IMR-90 (cell line): ENCODE data around the gene MED12L. TPM values are rescaled to one million over a fixed set of nuclear protein-coding genes. Genes with fewer than 3 reads are reported as not detected.
A peak's percentile ranks its signal among the peaks of the same experiment; 100 is the strongest.

Source experiments
- ATAC-seq: fragments of 200-7000 bp; cut with Tn5 transposase; 2 replicates; pipeline ENCODE4 v1.9.1; 2020; ENCODE audit warnings: low read depth, mild to moderate bottlenecking, moderate library complexity
- BruUV-seq: library from RNA; stranded (reverse); fragments of 400-500 nt; replicated peaks from 2 replicates; lab custom pipeline; 2021; lab: Mats Ljungman, UMichigan
- CTCF ChIA-PET: fragments of 300-600 bp; formaldehyde crosslinking; extraction: SDS; loops from one replicate; lab custom pipeline; 2021; ENCODE audit warnings: antibody characterized with exemption; lab: Yijun Ruan, JAX
- POLR2A ChIA-PET: fragments of 300-600 bp; sonication (Branson Sonifier 250); formaldehyde crosslinking; loops from one replicate; lab custom pipeline; 2022; ENCODE audit warnings: antibody characterized with exemption; ENCODE audit not compliant: unreplicated experiment; lab: Charles Lee
- DNase-seq: peaks from one replicate; pipeline ENCODE4 v3.0.0; 2013
- H2AFZ ChIP-seq: replicated peaks from 2 replicates; pipeline ENCODE3; 2013; ENCODE audit warnings: low read length, mild to moderate bottlenecking; ENCODE audit not compliant: poor library complexity
- H2AK5ac ChIP-seq: 2 replicates; pipeline ENCODE4 v1.6.1; 2013; ENCODE audit warnings: low read depth, low read length, inconsistent platforms
- H2AK9ac ChIP-seq: replicated peaks from 2 replicates; pipeline ENCODE3; 2013; ENCODE audit warnings: mild to moderate bottlenecking, low read depth, low read length, moderate library complexity; ENCODE audit not compliant: poor library complexity
- H2BK120ac ChIP-seq: 2 replicates; pipeline ENCODE4 v1.6.1; 2013; ENCODE audit warnings: low read depth, low read length, inconsistent platforms
- H2BK15ac ChIP-seq: 3 replicates; pipeline ENCODE4 v1.6.1; 2013; ENCODE audit warnings: low read depth, low read length, inconsistent platforms
- H2BK20ac ChIP-seq: 2 replicates; pipeline ENCODE4 v1.6.1; 2013; ENCODE audit warnings: low read depth, mild to moderate bottlenecking, inconsistent platforms, low read length, moderate library complexity
- H2BK5ac ChIP-seq: 2 replicates; pipeline ENCODE4 v1.6.1; 2013; ENCODE audit warnings: mild to moderate bottlenecking, low read depth, low read length, inconsistent platforms; ENCODE audit not compliant: poor library complexity, severe bottlenecking
- H3K14ac ChIP-seq: replicated peaks from 2 replicates; pipeline ENCODE4 v1.6.1; 2013; ENCODE audit warnings: low read depth, low read length, inconsistent platforms
- H3K18ac ChIP-seq: 2 replicates; pipeline ENCODE4 v1.6.1; 2013; ENCODE audit warnings: low read depth, low read length, control low read depth
- H3K23ac ChIP-seq: 2 replicates; pipeline ENCODE4 v1.6.1; 2013; ENCODE audit warnings: low read depth, low read length, inconsistent platforms
- H3K27ac ChIP-seq: 2 replicates; pipeline ENCODE4 v1.5.1; 2013; ENCODE audit warnings: mild to moderate bottlenecking, control low read depth, low read length; ENCODE audit not compliant: insufficient read depth
- H3K27me3 ChIP-seq: 2 replicates; pipeline ENCODE4 v1.6.1; 2013; ENCODE audit warnings: low read length; ENCODE audit not compliant: control insufficient read depth, insufficient read depth
- H3K36me3 ChIP-seq: 2 replicates; pipeline ENCODE4 v1.6.1; 2013; ENCODE audit warnings: low read length, mixed read lengths; ENCODE audit not compliant: control insufficient read depth, insufficient read depth
- H3K4ac ChIP-seq: 2 replicates; pipeline ENCODE4 v1.6.1; 2013; ENCODE audit warnings: low read depth, low read length, inconsistent platforms
- H3K4me1 ChIP-seq: 2 replicates; pipeline ENCODE4 v1.6.1; 2013; ENCODE audit warnings: low read length, mixed read lengths; ENCODE audit not compliant: control insufficient read depth, insufficient read depth
- H3K4me2 ChIP-seq: 2 replicates; pipeline ENCODE4 v1.6.1; 2013; ENCODE audit warnings: low read depth, mild to moderate bottlenecking, control low read depth, low read length, moderate library complexity
- H3K4me3 ChIP-seq: 2 replicates; pipeline ENCODE4 v1.5.1; 2013; ENCODE audit warnings: low read depth, mild to moderate bottlenecking, control low read depth, low read length, moderate library complexity; ENCODE audit not compliant: insufficient read depth
- H3K56ac ChIP-seq: 2 replicates; pipeline ENCODE4 v1.6.1; 2013; ENCODE audit warnings: low read length, inconsistent platforms; ENCODE audit not compliant: insufficient read depth; ENCODE audit errors: extremely low read depth
- H3K79me1 ChIP-seq, 2 experiments: 2 replicates each; pipeline ENCODE4 v1.6.1; 2013; ENCODE audit warnings: low read length in 2 of 2, inconsistent platforms in 1 of 2, low read depth in 1 of 2
- H3K9ac ChIP-seq: 2 replicates; pipeline ENCODE4 v1.6.1; 2013; ENCODE audit warnings: low read depth, low read length, control low read depth
- H3K9me1 ChIP-seq: 2 replicates; pipeline ENCODE4 v1.6.1; 2013; ENCODE audit warnings: low read length, inconsistent platforms; ENCODE audit not compliant: insufficient read depth
- H3K9me3 ChIP-seq: 2 replicates; pipeline ENCODE4 v1.6.1; 2013; ENCODE audit warnings: low read length; ENCODE audit not compliant: control insufficient read depth, insufficient read depth
- H4K20me1 ChIP-seq: 2 replicates; pipeline ENCODE4 v1.6.1; 2013; ENCODE audit warnings: low read length, inconsistent platforms; ENCODE audit not compliant: insufficient read depth
- H4K5ac ChIP-seq: 2 replicates; pipeline ENCODE4 v1.6.1; 2013; ENCODE audit warnings: mild to moderate bottlenecking, low read depth, low read length, control low read depth
- H4K8ac ChIP-seq, 2 experiments: 2 replicates each; pipeline ENCODE4 v1.6.1; 2013; ENCODE audit warnings: low read depth in 2 of 2, low read length in 2 of 2, control low read depth in 1 of 2, inconsistent platforms in 1 of 2
- H4K91ac ChIP-seq: 2 replicates; pipeline ENCODE4 v1.6.1; 2013; ENCODE audit warnings: low read depth, low read length, inconsistent platforms; ENCODE audit not compliant: insufficient read depth
- BHLHE40 ChIP-seq: fragments of 150-350 bp; IDR thresholded peaks from 2 replicates; pipeline ENCODE4 v1.6.1; 2016; ENCODE audit warnings: mild to moderate bottlenecking, low read depth, low read length
- CEBPB ChIP-seq: IDR thresholded peaks from 2 replicates; pipeline ENCODE4 v1.6.1; 2012; ENCODE audit warnings: low read depth, low read length, improper control_type of control experiment
- CHD1 ChIP-seq: IDR thresholded peaks from 2 replicates; pipeline ENCODE4 v1.6.1; 2012; ENCODE audit warnings: low read depth, low read length, improper control_type of control experiment
- FOS ChIP-seq: fragments of 150-350 bp; IDR thresholded peaks from 2 replicates; pipeline ENCODE4 v1.6.1; 2016; ENCODE audit warnings: low read depth, low read length
- MXI1 ChIP-seq: IDR thresholded peaks from 2 replicates; pipeline ENCODE4 v1.6.1; 2012; ENCODE audit warnings: low read depth, mild to moderate bottlenecking, low read length, moderate library complexity, borderline replicate concordance
- POLR2A ChIP-seq: IDR thresholded peaks from 2 replicates; pipeline ENCODE4 v1.6.1; 2012; ENCODE audit warnings: mild to moderate bottlenecking, low read depth, low read length
- RFX5 ChIP-seq: IDR thresholded peaks from 2 replicates; pipeline ENCODE4 v1.8.0; 2012; ENCODE audit warnings: low read depth, mild to moderate bottlenecking, low read length, moderate library complexity
- SMC3 ChIP-seq: fragments of 150-350 bp; IDR thresholded peaks from 2 replicates; pipeline ENCODE4 v1.6.1; 2016; ENCODE audit warnings: low read depth, mild to moderate bottlenecking, antibody characterized with exemption, low read length, moderate library complexity
- WGBS, 2 experiments: methylation state at CpG; one replicate each; pipeline versions ENCODE4 v1.1.5 to v1.1.7; 2013; ENCODE audit warnings: missing lambda C conversion rate in 2 of 2; ENCODE audit not compliant: insufficient read length in 1 of 2; ENCODE audit errors: extremely low coverage in 2 of 2; 5-methylcytosine and 5-hydroxymethylcytosine counted together
- dilution Hi-C: fragments of 300-500 bp; cut with HindIII; formaldehyde crosslinking; loops from one replicate; pipeline ENCODE4 v1.14.3; 2018; ENCODE audit warnings: low sequenced_read_pairs; ENCODE audit not compliant: unreplicated experiment
- in situ Hi-C: fragments of 300-500 bp; cut with MboI; formaldehyde crosslinking; loops from 3 replicates; pipeline ENCODE4 v1.14.3; 2019; ENCODE audit warnings: low sequenced_read_pairs, inconsistent platforms, mixed read lengths
- intact Hi-C: fragments of 100-400 bp; cut with micrococcal nuclease; formaldehyde crosslinking; loops from 2 replicates; pipeline ENCODE4 v1.10.0; 2022
- polyA plus RNA-seq, 3 experiments: library from polyadenylated mRNA; depleted of rRNA; stranded (reverse); fragments of >200 nt; gene quantifications; 2 replicates each; pipeline ENCODE4 v1.2.3, GENCODE V29; 2012; ENCODE audit warnings: low replicate concordance in 1 of 3
- total RNA-seq: library from RNA; depleted of rRNA; stranded (reverse); fragments of >200 nt; gene quantifications from 2 replicates; pipeline ENCODE4 v1.2.3, GENCODE V29; 2012
- TF ChIP-seq, protein P1 (sequence below): conservative IDR thresholded peaks from 2 replicates; pipeline ENCODE4 v1.5.1; 2012; ENCODE audit warnings: mild to moderate bottlenecking, low read depth, low read length, improper control_type of control experiment
- TF ChIP-seq, protein P2 (sequence below): fragments of 150-350 bp; IDR thresholded peaks from 2 replicates; pipeline ENCODE4 v1.6.1; 2016; ENCODE audit warnings: low read depth, mild to moderate bottlenecking, low read length, moderate library complexity, borderline replicate concordance
- TF ChIP-seq, protein P3 (sequence below): fragments of 150-350 bp; IDR thresholded peaks from 2 replicates; pipeline ENCODE4 v1.6.1; 2017; ENCODE audit warnings: mild to moderate bottlenecking, antibody characterized with exemption, low read length, low read depth

The MED12L gene
- total and polyA plus RNA-seq, 2 of the 4 experiments (the other 2 are of a cell fraction) = 0.05 to 0.18 TPM

DNA sequence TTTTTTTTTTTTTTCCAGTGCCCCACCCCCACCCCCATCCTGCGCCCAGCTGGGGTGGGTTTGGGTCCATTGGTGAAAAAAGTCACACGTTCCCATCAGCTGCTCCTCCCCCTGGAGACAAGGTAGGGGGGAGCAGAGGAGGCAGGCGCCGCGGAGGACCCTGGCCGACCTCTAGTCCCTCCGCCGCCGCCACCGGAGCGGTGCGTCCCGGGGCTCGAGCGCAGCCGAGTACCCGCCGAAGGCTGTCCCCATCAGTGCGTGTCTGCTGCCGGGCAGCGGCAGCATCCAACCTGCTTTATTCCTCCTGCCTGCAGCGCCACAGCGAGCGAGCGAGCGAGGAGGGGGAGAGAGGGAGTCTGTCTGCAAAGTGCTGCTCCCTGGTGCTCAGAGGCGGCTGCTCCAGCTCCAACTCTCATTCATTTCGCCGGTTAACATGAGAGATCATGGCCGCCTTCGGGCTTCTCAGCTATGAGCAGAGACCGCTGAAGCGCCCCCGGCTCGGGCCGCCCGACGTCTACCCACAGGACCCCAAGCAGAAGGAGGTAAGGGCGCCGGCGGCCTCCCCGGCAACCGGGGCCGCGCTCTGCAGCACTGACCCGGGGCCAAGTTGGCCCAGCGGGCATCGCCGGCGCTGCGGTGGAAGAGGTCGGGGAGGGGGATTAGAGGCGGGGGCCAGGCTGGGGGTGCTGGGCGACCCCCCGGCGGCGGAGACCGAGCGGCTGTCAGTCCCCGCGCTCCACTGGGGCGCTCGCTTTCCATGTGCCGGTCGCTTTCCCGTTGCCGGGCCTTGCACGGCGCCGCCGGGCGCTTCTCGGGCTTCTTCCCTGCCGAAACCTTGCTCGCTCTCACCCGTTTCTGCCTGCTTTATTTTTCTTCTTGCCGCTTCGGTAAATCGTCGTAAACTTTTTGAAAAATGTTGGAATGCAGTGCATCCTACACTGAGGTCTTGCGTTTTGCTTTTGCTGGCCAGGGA, 1.3 kb downstream of the MED12L start (continued):
- TF ChIP-seq MXI1 (no peak), SMC3 (peak; percentile 59), POLR2A (no peak)

DNA sequence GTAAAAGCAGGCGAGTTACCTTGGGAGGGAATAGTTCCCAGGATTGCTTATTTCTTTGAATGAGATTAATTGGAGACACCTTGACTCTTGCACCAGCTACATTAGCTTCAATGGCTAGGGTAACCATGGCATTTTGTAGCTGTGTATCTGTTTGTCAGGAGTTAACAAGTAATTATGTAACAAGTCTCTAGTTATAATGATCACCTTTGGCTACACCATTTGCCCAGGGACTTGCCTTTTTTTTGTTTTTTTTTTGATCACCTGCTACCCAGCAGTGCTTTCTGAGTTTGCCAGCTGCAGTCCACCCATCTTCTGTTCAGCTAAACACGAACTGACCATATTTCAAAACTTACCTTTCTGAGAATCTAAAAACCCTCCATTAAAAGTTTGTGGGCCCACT, 2.2 kb downstream of the MED12L start:
- CTCF ChIA-PET = interaction anchor here (1.0 kb wide), 1 partner anchor 11 kb away, joined by 3 read pairs; no protein-coding TSS in a partner anchor
- BruUV-seq = no TSS peak
- POLR2A ChIA-PET = no interaction called here
- H3K4me1 ChIP-seq = no peaks in the 10 kb centered on the region
- H2AK9ac ChIP-seq = no peak overlapping the region
- no peak overlapping the region for H4K91ac ChIP-seq
- no CpG with 5 or more reads among the region's 2 CpGs for WGBS, 2 experiments
- H3K79me1 ChIP-seq = no peaks in the 10 kb centered on the region
- no peak overlapping the region for H2BK15ac ChIP-seq
- H3K9ac ChIP-seq = no peak overlapping the region
- no peak overlapping the region for H2BK20ac ChIP-seq
- no peak overlapping the region for H3K4me2 ChIP-seq
- H2AFZ ChIP-seq = no peak overlapping the region
- intact Hi-C loops = loop anchor here (2.0 to 5.0 kb wide), 4 partner anchors 50 to 365 kb away; no protein-coding TSS in a partner anchor
- H3K18ac ChIP-seq = no peak overlapping the region
- H3K23ac ChIP-seq = no peak overlapping the region
- no peak overlapping the region for H2BK5ac ChIP-seq
- H4K5ac ChIP-seq = no peak overlapping the region
- no peak overlapping the region for H2AK5ac ChIP-seq
- dilution Hi-C loops = no loop called here
- DNase-seq (no peak), ATAC-seq (no peak)
- H4K8ac ChIP-seq = no peak overlapping the region
- H3K56ac ChIP-seq = no peak overlapping the region
- H3K14ac ChIP-seq = no peak overlapping the region
- peaks cover 44% of the 10 kb centered on the region for H3K27me3 ChIP-seq
- in situ Hi-C loops = no loop called here
- no peaks in the 10 kb centered on the region for H3K36me3 ChIP-seq
- H2BK120ac ChIP-seq = no peak overlapping the region
- H4K20me1 ChIP-seq = no peaks in the 10 kb centered on the region
- H3K27ac ChIP-seq = no peak overlapping the region
- no peaks in the 10 kb centered on the region for H3K9me1 ChIP-seq
- H3K4me3 ChIP-seq = no peak overlapping the region
- no peaks in the 10 kb centered on the region for H3K9me3 ChIP-seq
- no peak overlapping the region for H3K4ac ChIP-seq
- TF ChIP-seq FOS (no peak), RFX5 (no peak), CHD1 (no peak), MXI1 (no peak), CEBPB (no peak), BHLHE40 (no peak), SMC3 (no peak)
- TF ChIP-seq, protein P1, sequence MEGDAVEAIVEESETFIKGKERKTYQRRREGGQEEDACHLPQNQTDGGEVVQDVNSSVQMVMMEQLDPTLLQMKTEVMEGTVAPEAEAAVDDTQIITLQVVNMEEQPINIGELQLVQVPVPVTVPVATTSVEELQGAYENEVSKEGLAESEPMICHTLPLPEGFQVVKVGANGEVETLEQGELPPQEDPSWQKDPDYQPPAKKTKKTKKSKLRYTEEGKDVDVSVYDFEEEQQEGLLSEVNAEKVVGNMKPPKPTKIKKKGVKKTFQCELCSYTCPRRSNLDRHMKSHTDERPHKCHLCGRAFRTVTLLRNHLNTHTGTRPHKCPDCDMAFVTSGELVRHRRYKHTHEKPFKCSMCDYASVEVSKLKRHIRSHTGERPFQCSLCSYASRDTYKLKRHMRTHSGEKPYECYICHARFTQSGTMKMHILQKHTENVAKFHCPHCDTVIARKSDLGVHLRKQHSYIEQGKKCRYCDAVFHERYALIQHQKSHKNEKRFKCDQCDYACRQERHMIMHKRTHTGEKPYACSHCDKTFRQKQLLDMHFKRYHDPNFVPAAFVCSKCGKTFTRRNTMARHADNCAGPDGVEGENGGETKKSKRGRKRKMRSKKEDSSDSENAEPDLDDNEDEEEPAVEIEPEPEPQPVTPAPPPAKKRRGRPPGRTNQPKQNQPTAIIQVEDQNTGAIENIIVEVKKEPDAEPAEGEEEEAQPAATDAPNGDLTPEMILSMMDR = no peak
- TF ChIP-seq, protein P2, sequence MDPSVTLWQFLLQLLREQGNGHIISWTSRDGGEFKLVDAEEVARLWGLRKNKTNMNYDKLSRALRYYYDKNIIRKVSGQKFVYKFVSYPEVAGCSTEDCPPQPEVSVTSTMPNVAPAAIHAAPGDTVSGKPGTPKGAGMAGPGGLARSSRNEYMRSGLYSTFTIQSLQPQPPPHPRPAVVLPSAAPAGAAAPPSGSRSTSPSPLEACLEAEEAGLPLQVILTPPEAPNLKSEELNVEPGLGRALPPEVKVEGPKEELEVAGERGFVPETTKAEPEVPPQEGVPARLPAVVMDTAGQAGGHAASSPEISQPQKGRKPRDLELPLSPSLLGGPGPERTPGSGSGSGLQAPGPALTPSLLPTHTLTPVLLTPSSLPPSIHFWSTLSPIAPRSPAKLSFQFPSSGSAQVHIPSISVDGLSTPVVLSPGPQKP = no peak
- TF ChIP-seq, protein P3, sequence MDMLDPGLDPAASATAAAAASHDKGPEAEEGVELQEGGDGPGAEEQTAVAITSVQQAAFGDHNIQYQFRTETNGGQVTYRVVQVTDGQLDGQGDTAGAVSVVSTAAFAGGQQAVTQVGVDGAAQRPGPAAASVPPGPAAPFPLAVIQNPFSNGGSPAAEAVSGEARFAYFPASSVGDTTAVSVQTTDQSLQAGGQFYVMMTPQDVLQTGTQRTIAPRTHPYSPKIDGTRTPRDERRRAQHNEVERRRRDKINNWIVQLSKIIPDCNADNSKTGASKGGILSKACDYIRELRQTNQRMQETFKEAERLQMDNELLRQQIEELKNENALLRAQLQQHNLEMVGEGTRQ = no peak
